H9 (cell line): ENCODE data around the gene SSR2. TPM values are rescaled to one million over a fixed set of nuclear protein-coding genes. Genes with fewer than 3 reads are reported as not detected.

Experiments
- DNase-seq: peaks from one replicate; pipeline ENCODE4 v3.0.0-alpha.2; 2017
- H2AFZ ChIP-seq: one replicate; pipeline ENCODE4 v1.6.1; 2013; ENCODE audit warnings: mild to moderate bottlenecking, low read length, control low read depth, moderate library complexity
- H2AK5ac ChIP-seq: 2 replicates; pipeline ENCODE4 v1.6.1; 2013; ENCODE audit warnings: low read length, control low read depth, mixed read lengths; ENCODE audit not compliant: insufficient read length
- H2BK120ac ChIP-seq: one replicate; pipeline ENCODE4 v1.6.1; 2013; ENCODE audit warnings: low read depth, mild to moderate bottlenecking, low read length, control low read depth, inconsistent platforms; ENCODE audit not compliant: poor library complexity, severe bottlenecking
- H2BK12ac ChIP-seq: 2 replicates; pipeline ENCODE4 v1.6.1; 2013; ENCODE audit warnings: low read length, control low read depth, mixed read lengths, low read depth; ENCODE audit not compliant: insufficient read length
- H2BK15ac ChIP-seq: 2 replicates; pipeline ENCODE4 v1.6.1; 2013; ENCODE audit warnings: low read depth, low read length, control low read depth
- H2BK20ac ChIP-seq: one replicate; pipeline ENCODE4 v1.6.1; 2013; ENCODE audit warnings: low read depth, mild to moderate bottlenecking, low read length, control low read depth, inconsistent platforms; ENCODE audit not compliant: poor library complexity, severe bottlenecking
- H2BK5ac ChIP-seq: 2 replicates; pipeline ENCODE4 v1.6.1; 2013; ENCODE audit warnings: low read length, control low read depth, mixed read lengths; ENCODE audit not compliant: insufficient read length
- H3K14ac ChIP-seq: 2 replicates; pipeline ENCODE4 v1.6.1; 2013; ENCODE audit warnings: low read length, control low read depth; ENCODE audit not compliant: insufficient read depth
- H3K18ac ChIP-seq: 2 replicates; pipeline ENCODE4 v1.6.1; 2013; ENCODE audit warnings: low read depth, mild to moderate bottlenecking, mixed read lengths, low read length, control low read depth; ENCODE audit not compliant: insufficient read length
- H3K23ac ChIP-seq: 2 replicates; pipeline ENCODE4 v1.6.1; 2013; ENCODE audit warnings: low read length, control low read depth, mixed read lengths, low read depth; ENCODE audit not compliant: insufficient read length
- H3K23me2 ChIP-seq: 2 replicates; pipeline ENCODE4 v1.6.1; 2013; ENCODE audit warnings: low read depth, mild to moderate bottlenecking, mixed read lengths, low read length, control low read depth; ENCODE audit not compliant: insufficient read length, poor library complexity, severe bottlenecking
- H3K27ac ChIP-seq: 2 replicates; pipeline ENCODE4 v1.5.1; 2013; ENCODE audit warnings: low read length, control low read depth, mixed read lengths, low read depth; ENCODE audit not compliant: insufficient read length
- H3K27me3 ChIP-seq: 2 replicates; pipeline ENCODE4 v1.6.1; 2013; ENCODE audit warnings: low read length, control low read depth, inconsistent platforms; ENCODE audit not compliant: insufficient read depth
- H3K4ac ChIP-seq: 2 replicates; pipeline ENCODE4 v1.6.1; 2013; ENCODE audit warnings: low read depth, mild to moderate bottlenecking, control low read depth, inconsistent platforms, low read length, moderate library complexity
- H3K4me1 ChIP-seq: 2 replicates; pipeline ENCODE4 v1.6.1; 2013; ENCODE audit warnings: low read length, control low read depth, inconsistent platforms; ENCODE audit not compliant: insufficient read depth
- H3K4me2 ChIP-seq: 2 replicates; pipeline ENCODE4 v1.6.1; 2013; ENCODE audit warnings: low read length, control low read depth, mixed read lengths; ENCODE audit not compliant: insufficient read length, insufficient read depth
- H3K56ac ChIP-seq: 2 replicates; pipeline ENCODE4 v1.6.1; 2013; ENCODE audit warnings: low read depth, mild to moderate bottlenecking, mixed read lengths, low read length, control low read depth; ENCODE audit not compliant: insufficient read length
- H3K79me1 ChIP-seq: 2 replicates; pipeline ENCODE4 v1.6.1; 2013; ENCODE audit warnings: low read depth, mild to moderate bottlenecking, moderate library complexity, low read length, control low read depth, inconsistent platforms; ENCODE audit not compliant: insufficient read depth, poor library complexity, severe bottlenecking
- H3K79me2 ChIP-seq: 2 replicates; pipeline ENCODE4 v1.6.1; 2013; ENCODE audit warnings: low read length, control low read depth, inconsistent platforms; ENCODE audit not compliant: insufficient read depth
- H3K9ac ChIP-seq: 2 replicates; pipeline ENCODE4 v1.6.1; 2013; ENCODE audit warnings: low read length, control low read depth, mixed read lengths; ENCODE audit not compliant: insufficient read length; ENCODE audit errors: extremely low read depth
- H3K9me3 ChIP-seq: one replicate; pipeline ENCODE4 v1.6.1; 2013; ENCODE audit warnings: low read depth, low read length, inconsistent platforms; ENCODE audit not compliant: control insufficient read depth
- H3T11ph ChIP-seq: one replicate; pipeline ENCODE4 v1.6.1; 2013; ENCODE audit warnings: mild to moderate bottlenecking, low read length, control low read depth, inconsistent platforms
- H4K20me1 ChIP-seq: one replicate; pipeline ENCODE4 v1.6.1; 2013; ENCODE audit not compliant: control insufficient read depth, insufficient read length, insufficient read depth
- H4K5ac ChIP-seq: 2 replicates; pipeline ENCODE4 v1.6.1; 2013; ENCODE audit warnings: low read depth, mild to moderate bottlenecking, mixed read lengths, low read length, control low read depth; ENCODE audit not compliant: insufficient read length
- H4K8ac ChIP-seq: replicated peaks from 2 replicates; pipeline ENCODE4 v1.6.1; 2013; ENCODE audit warnings: low read length, control low read depth, mixed read lengths, low read depth; ENCODE audit not compliant: insufficient read length
- H4K91ac ChIP-seq: 2 replicates; pipeline ENCODE4 v1.6.1; 2013; ENCODE audit warnings: low read depth, mild to moderate bottlenecking, moderate library complexity, mixed read lengths, low read length, control low read depth; ENCODE audit not compliant: insufficient read length
- H3K27ac Mint-ChIP-seq, 3 experiments: 2 replicates in 2 of 3; 3 replicates in 1 of 3; pipeline ENCODE4 v1.8.0; 2020 to 2021; ENCODE audit warnings: mixed read lengths in 3 of 3, mild to moderate bottlenecking in 1 of 3, moderate library complexity in 1 of 3
- H3K27me3 Mint-ChIP-seq: 2 replicates; pipeline ENCODE4 v1.8.0; 2021; ENCODE audit warnings: low read depth, mild to moderate bottlenecking, moderate library complexity, mixed read lengths
- H3K36me3 Mint-ChIP-seq, 3 experiments: 2 replicates in 2 of 3; 3 replicates in 1 of 3; pipeline ENCODE4 v1.8.0; 2020 to 2021; ENCODE audit warnings: low read depth in 3 of 3, mixed read lengths in 3 of 3; ENCODE audit not compliant: insufficient read depth in 1 of 3
- H3K4me1 Mint-ChIP-seq, 2 experiments: 2 replicates each; pipeline ENCODE4 v1.8.0; 2020; ENCODE audit warnings: mixed read lengths in 2 of 2
- H3K4me3 Mint-ChIP-seq, 2 experiments: 2 replicates in 1 of 2; 3 replicates in 1 of 2; pipeline ENCODE4 v1.8.0; 2020 to 2021; ENCODE audit warnings: mild to moderate bottlenecking in 2 of 2, mixed read lengths in 2 of 2, moderate library complexity in 1 of 2
- H3K9me3 Mint-ChIP-seq, 2 experiments: 2 replicates in 1 of 2; 3 replicates in 1 of 2; pipeline ENCODE4 v1.8.0; 2020; ENCODE audit warnings: mild to moderate bottlenecking in 2 of 2, mixed read lengths in 2 of 2, moderate library complexity in 1 of 2
- CTCF ChIP-seq: fragments of 200-600 bp; sonication (generic); conservative IDR thresholded peaks from 3 replicates; pipeline ENCODE4 v1.8.0; 2021; ENCODE audit warnings: antibody characterized with exemption, mild to moderate bottlenecking
- WGBS: extraction: QIAGEN DNeasy Blood & Tissue Kit; methylation state at CpG from one replicate; pipeline ENCODE4 v1.1.7; 2013; ENCODE audit warnings: missing lambda C conversion rate, low lambda C conversion rate, mixed read lengths; ENCODE audit not compliant: insufficient read length; ENCODE audit errors: extremely low coverage; 5-methylcytosine and 5-hydroxymethylcytosine counted together
- total RNA-seq: library from RNA; stranded (reverse); gene quantifications from 2 replicates; pipeline ENCODE4 v1.2.1, GENCODE V29; 2021

SSR2 gene
- total RNA-seq, 1 experiment from 2014 or later, result 170 TPM

GRCh38 chr1:155968051-155968400, 52.7 kb downstream of the SSR2 start:
- Histone ChIP-seq H2BK15ac (no peak overlapping the region), H3K9me3 (no peaks in the 10 kb centered on the region), H4K8ac (no peak overlapping the region), H2BK120ac (no peak overlapping the region), H2BK5ac (no peak overlapping the region), H2BK20ac (no peak overlapping the region), H3K27me3 (no peaks in the 10 kb centered on the region), H3K18ac (peak overlapping the region; percentile 58), H2AFZ (no peak overlapping the region), H3K79me1 (peaks cover 3% of the 10 kb centered on the region), H3K4me2 (no peak overlapping the region), H3K4ac (no peak overlapping the region), H3K27ac (no peak overlapping the region), H3K23me2 (no peaks in the 10 kb centered on the region), H3K14ac (no peak overlapping the region), H3K23ac (no peak overlapping the region), H3K9ac (no peak overlapping the region), H3K56ac (no peak overlapping the region), H4K20me1 (peaks cover 3% of the 10 kb centered on the region), H2BK12ac (no peak overlapping the region), H3K4me1 (peaks cover 18% of the 10 kb centered on the region), H2AK5ac (no peak overlapping the region), H4K5ac (no peak overlapping the region), H3K79me2 (peaks cover 13% of the 10 kb centered on the region), H3T11ph (no peak overlapping the region), H4K91ac (no peak overlapping the region)
- Mint-ChIP-seq H3K36me3 (peaks cover 30 to 74% (median 67%) of the 10 kb centered on the region in 3 experiments), H3K9me3 (no peaks in the 10 kb centered on the region), H3K4me3 (no peak overlapping the region; a peak in 2 of 5 replicates), H3K27me3 (no peaks in the 10 kb centered on the region), H3K27ac (peak overlapping the region; percentile 68 to 90 (median 83); a peak in 6 of 7 replicates), H3K4me1 (peaks cover 49 to 61% of the 10 kb centered on the region in 2 experiments)
- TF ChIP-seq CTCF, result no peak
- no peak for DNase-seq
- no CpG with 5 or more reads among the region's 7 CpGs for whole genome bisulfite sequencing
